HFF-Myc (cell line): ENCODE measurements around the gene EHD3.
A peak's percentile ranks its signal among the peaks of the same experiment; 100 is the strongest.

Experiments
- DNase-seq: peaks from one replicate; pipeline ENCODE4 v3.0.0-alpha.2; 2011; ENCODE audit warnings: low read depth; ENCODE audit errors: extremely low read depth
- H3K4me3 ChIP-seq: replicated peaks from 2 replicates; pipeline ENCODE4 v1.5.1; 2011; ENCODE audit warnings: low read depth, mild to moderate bottlenecking, control low read depth, low read length
- TF ChIP-seq, protein P1 (sequence below): IDR thresholded peaks from 2 replicates; pipeline ENCODE4 v1.5.1; 2012; ENCODE audit warnings: mild to moderate bottlenecking, low read depth, low read length, control low read depth; ENCODE audit errors: missing control alignments

EHD3 gene

DNA sequence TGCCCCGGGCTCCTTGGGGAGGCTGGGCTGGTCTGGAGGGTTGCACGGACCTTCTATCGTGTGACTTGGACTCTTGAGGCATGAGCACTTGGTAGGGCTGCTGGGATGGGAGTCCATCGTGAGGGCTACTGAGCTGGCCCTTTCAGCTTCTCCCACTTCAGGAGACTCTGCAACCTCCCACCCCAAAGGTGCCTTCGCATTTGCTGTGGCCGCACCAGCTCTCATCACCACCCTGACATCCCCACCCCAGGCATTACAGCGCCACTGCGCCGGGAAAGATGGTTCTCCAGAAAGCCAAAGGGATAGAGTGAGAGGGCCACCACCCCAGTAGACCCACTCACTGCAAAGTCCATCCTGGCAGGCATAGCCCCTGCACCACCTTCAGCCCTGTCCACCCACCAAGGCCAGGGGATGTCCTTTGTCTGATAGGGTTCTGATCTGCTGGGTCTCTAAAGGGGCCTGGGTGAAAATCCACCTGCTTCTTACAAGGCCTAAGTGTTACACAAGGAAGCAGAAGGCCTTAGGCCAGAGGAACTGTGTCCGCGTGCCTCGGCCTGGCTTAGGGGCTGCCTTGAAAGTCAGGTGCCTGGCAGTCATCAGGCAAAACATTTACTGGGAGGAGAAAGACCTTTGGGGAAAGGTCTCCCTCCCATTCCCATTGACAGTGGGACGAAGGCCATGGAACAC, 5.1 kb downstream of the EHD3 start:
- TF ChIP-seq, protein P1, sequence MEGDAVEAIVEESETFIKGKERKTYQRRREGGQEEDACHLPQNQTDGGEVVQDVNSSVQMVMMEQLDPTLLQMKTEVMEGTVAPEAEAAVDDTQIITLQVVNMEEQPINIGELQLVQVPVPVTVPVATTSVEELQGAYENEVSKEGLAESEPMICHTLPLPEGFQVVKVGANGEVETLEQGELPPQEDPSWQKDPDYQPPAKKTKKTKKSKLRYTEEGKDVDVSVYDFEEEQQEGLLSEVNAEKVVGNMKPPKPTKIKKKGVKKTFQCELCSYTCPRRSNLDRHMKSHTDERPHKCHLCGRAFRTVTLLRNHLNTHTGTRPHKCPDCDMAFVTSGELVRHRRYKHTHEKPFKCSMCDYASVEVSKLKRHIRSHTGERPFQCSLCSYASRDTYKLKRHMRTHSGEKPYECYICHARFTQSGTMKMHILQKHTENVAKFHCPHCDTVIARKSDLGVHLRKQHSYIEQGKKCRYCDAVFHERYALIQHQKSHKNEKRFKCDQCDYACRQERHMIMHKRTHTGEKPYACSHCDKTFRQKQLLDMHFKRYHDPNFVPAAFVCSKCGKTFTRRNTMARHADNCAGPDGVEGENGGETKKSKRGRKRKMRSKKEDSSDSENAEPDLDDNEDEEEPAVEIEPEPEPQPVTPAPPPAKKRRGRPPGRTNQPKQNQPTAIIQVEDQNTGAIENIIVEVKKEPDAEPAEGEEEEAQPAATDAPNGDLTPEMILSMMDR: no peak
- no peak for DNase-seq
- H3K4me3 ChIP-seq: no peak overlapping the region

DNA sequence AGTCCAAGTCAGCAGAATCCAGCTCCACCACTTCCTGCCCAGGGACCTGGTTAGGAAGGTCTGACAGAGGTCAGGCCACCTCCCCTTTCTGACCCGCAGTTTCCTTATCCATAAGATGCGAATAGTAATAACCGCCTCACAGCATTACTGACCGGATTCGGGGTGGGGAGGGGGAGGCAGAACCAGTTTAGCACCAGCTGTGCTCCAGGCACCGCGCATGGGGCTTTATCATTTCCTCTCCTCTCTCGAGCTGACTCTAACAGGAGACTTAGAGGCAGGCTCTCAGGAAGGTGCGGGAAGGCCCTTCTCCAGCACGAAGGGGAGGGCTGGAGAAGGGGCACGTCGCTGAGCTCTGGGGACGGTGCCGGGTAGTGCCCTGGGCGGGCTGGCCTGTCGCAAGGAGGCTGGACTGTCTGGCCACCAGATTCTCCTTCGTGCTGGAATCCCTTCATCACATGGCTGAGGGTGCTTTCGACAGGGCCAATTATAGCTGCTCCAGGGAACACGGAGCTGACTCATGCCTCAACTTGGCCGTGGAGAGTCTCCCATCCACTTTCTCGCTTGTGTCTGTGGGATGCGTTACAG, 5.7 kb downstream of the EHD3 start:
- peak; percentile 40 for DNase-seq
- no peak overlapping the region for H3K4me3 ChIP-seq
- TF ChIP-seq, protein P1: no peak

DNA sequence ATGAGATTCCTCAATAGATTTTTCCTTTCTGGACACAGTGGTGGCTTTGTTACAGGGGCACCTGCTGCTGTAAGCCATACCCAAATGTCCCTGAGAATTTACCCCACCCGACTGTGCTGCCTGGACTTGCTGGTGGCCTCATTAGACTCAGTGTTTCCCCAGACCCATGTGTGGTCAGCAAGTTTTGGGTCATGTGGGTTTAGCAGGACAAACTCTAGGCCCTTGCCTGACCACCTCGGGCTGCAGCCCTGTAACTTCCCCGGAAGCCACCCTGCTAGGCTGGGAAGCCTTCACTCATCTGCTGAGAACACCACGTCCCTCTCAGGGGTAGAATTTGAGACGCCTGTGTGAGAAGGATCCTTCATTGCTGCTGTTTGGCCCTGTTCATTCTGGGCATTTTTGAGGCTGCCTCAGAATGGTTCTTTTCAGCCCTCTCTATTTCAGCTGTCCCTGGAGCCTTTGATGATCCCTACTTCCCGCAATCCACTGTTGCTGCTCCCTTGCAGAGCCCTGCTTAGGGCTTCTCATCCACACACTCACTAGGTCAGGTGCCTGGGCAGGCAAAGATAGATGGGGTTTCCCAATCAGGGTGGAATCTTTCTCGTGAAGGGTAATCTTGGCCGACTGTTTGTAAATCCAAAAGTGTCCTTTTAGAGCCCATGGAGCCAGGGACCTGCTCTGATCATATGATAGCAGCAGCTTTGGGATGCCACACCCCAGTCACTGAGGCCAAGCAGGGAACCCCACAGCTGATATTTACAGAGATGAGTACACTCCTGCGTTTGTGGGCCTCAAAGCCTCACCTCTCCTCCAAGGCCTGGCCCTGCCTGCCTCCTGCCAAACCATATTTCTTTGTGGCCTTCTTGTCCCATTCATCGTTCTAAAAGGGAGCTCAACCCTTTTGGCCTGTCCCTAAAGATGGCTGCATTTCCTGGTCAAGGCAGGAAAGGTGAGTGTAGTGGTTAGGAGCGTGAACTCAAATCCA, 6.7 kb downstream of the EHD3 start:
- TF ChIP-seq, protein P1: no peak

DNA sequence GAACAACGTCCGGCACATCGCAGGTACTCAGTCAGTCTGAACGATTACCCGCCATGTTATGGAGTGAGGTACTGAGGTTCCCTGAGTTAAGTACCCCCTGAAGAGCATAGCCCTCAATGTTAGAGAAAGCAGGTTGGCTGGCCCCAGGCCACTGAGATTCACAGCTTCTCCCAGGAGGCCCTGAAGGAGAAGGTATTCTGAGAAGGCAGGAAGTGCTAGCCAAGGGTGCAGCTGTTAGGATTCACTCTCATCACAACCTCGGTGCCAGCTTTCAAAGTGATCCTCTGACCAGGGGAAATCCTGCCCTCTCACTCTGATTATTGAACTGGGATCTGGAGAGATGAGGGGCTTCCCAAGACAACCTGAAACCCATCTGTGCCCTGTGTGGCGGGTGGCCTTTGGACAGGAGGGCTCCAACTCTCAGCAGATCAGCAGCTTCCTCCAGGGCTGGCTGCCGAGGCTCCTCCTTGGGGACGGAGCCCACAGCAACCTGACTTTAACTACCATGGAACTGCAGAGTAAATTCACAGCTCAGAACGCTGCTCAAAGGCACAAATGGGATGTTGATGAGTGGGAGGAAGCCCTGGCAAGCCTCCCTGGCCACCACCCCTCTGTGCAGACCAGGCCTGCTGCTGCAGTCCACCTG, 7.8 kb downstream of the EHD3 start:
- H3K4me3 ChIP-seq: no peak overlapping the region
- TF ChIP-seq, protein P1: no peak
- DNase-seq: no peak

More for the DNA sequence above, 6.7 kb downstream of the EHD3 start:
- DNase-seq: no peak
- H3K4me3 ChIP-seq: no peak overlapping the region

DNA sequence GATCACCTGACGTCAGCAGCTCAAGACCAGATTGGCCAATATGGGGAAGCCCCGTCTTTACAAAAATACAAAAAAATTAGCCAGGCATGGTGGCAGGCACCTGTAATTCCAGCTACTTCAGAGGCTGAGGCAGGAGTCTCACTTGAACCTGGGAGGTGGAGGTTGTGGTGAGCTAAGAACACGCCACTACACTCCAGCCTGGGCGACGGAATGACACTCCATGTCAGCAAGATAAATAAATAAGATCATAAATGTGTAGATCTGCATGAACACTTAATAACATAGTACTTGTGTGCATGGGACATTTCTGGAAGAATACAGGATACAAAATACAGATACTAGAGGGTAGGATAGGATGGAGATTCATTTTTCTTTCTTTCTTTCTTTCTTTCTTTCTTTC, 9.1 kb downstream of the EHD3 start:
- TF ChIP-seq, protein P1: no peak
- no peak overlapping the region for H3K4me3 ChIP-seq
- no peak for DNase-seq

DNA sequence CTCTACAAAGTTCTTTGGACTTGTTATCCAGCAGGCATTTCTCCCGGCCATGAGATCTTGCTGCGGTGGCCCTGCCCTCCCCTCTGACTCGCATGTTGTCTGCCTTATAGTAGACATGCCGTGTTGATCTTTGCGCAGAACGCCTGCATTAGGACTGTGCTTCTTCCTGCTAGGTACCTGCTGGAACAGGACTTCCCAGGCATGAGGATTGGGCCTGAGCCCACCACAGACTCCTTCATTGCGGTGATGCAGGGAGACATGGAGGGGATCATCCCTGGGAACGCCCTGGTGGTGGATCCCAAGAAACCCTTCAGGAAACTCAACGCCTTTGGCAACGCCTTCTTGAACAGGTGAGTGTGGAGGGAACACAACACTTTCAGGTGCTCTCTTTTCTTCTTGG, 10.1 kb downstream of the EHD3 start:
- no peak for DNase-seq
- TF ChIP-seq, protein P1: no peak
- H3K4me3 ChIP-seq: no peak overlapping the region
